Measurements from ENCODE around the gene C1D.

GRCh38 chr2:68099260-68099659 is 36.5 kb upstream of the C1D start:
- TF ChIP-seq CTCF (IDR thresholded peaks at IDR 0.05), result no peak
- no peak for TF ChIP-seq EZH2 (IDR thresholded peaks at IDR 0.05; ENCODE audit: borderline replicate concordance, insufficient read depth, low read depth, low read length, poor library complexity, severe bottlenecking)
